DMS114 treated with DMSO at 0.1 percent for 48 hours (cell line): ENCODE data around the gene MSH3.

Experiments used
- DNase-seq: peaks from one replicate; lab custom pipeline; 2025; ENCODE audit not compliant: unreplicated experiment; lab: John Stamatoyannopoulos, UW

Gene MSH3

DNA sequence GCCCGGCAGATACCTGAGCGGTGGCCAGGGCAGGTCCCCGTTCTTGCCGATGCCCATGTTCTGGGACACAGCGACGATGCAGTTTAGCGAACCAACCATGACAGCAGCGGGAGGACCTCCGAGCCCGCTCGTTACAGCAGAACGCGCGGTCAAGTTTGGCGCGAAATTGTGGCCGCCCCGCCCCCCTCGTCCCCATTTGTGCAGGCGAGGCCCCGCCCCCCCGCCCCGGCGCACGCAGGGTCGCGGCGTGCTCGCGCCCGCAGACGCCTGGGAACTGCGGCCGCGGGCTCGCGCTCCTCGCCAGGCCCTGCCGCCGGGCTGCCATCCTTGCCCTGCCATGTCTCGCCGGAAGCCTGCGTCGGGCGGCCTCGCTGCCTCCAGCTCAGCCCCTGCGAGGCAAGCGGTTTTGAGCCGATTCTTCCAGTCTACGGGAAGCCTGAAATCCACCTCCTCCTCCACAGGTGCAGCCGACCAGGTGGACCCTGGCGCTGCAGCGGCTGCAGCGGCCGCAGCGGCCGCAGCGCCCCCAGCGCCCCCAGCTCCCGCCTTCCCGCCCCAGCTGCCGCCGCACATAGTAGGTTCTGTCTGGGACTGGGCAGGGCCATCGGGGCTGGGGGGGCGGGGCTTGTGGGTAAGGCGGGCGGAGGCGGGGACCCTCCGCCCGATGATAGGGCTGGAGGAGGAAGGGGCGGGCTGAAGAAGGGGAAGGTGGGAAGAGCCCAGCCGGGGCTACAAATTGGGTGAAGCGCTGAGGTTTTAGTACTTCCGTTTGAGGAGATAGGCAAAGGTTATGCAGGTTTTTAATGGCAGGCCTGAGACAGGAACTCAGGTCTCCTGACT, at the start of gene MSH3, which contains the start of gene DHFR:
MSH3 (plus strand) TSS at position 262 of the 840 bp plus-strand sequence; CDS start at position 338, 76 bp downstream.
DHFR (minus strand) TSS at position 593 of the 840 bp plus-strand sequence; CDS start at position 99, 494 bp downstream.
- DNase-seq = peak; percentile 88

DNA sequence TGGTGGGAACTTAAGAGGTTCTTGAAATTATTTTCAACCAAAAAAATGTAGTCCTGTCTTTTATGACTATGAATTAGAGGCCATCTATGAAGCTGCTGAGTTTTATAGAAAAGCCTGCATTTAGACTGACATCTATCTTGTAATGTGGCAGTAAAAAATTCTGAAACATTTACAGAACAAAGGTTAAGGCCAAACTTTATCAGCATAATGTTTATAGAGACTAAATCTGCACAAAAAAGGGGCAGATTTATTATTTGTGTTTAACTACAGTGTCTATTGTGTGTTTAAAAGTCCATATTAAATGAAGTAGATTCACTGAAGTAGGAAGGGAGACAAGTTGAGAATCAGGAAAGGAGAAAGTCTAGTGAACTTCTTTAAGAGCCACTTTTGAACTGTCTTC, 47.1 kb upstream of the MSH3 start:
- no peak for DNase-seq

DNA sequence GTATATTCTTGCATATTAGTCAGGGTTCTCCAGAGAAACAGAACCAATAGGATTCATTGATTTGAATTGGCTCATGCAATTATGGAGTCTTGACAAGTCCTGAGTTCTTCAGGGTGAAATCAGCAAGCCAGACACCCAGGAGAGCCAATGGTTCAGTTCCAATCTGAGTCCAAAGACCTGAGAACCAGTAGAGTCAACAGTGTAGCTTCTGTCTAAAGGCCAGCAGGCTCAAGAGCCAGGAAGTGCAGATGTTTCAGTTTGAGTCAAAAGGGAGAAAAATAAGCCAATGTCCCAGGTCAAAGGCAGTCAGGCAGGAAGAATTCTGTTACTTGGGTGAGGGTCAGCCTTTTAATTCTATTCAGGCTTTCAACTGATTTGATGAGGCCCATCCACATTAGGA, 46.6 kb upstream of the MSH3 start:
- DNase-seq = no peak

DNA sequence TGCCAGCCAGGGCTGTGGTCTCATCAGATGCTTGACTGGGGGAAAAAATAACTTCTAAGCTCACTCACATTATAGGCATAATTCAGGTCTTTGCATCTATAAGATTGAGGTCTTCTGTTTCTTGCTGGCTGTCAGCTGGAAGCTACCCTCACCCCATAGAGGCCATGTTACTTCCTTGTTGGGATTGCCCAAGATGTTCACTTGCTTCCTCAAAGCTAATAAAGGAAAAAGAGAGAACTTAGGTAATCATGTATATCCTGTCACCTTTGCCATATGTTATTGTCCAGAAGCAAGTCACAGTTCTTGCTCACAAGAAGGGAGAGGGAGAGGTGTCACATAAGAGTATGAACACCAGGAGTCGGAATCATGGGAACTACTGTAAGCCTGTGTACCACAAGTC, 45.7 kb upstream of the MSH3 start:
- no peak for DNase-seq

DNA sequence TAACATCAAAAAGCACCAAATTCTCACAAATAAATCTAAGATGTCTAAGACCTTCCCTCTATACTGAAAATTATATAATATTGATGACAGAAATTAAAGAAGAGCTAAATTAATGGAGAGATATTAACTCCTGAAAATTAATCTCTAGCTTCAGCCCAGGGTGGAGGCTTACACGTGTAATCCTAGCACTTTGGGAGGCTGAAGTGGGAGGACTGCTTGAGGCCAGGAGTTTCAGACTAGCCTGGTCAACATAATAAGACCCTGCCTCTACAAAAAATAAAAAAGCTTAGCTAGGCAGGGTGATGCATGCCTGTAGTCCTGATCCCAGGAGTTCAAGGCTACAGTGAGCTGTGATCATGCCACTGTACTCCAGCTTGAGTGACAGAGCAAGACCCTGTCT, 44.8 kb upstream of the MSH3 start:
- DNase-seq = no peak

DNA sequence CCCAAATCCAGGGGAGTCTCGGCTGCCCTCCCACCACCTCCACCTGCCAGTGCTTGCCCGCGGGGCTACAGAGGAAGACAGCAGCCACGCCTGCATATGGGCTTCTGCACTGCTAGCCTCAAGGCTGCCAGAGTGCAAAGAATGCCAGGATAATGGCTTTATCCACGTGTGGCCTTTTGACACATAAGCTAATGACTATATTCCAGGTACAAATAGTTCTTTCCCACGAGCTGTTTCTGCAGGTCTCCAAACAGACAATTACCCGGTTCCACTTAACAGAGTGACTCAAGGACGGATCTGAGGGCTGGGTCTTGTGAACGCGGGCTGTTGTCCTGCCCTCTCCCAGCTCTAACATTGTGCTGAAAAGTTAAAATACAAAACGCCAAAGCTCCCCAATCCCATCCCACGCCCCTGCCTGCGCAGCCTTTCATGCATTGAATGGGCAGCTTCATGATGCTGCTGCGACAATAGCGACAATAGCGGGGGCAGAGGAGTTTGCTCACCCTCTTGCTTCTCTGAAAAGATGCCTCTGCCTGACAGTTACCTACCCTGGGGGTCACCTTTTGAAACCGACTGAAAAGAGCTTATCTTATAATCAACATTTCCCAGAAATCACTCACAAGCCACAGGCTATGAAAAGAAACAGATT, 39.1 kb upstream of the MSH3 start:
- DNase-seq = no peak

DNA sequence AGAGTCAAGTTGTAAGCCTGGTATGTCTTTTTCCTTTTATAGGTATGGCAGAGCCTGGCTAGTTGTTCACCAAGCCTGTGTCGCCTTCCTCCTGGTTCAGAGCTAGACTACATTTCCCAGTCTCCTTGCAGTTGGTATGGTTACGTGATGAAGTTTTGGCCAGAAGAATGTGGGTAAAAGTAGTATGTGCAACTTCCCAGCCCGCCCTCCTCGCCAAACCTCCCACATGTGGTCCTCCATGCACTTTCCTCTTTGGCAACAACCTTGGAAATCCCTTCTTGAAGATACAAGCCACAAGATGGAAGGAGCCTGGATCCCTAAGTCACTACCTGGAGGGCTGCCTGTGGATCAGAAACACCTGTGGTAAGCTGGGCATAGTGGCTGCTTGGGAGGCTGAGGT, 36.0 kb upstream of the MSH3 start:
- DNase-seq = no peak

DNA sequence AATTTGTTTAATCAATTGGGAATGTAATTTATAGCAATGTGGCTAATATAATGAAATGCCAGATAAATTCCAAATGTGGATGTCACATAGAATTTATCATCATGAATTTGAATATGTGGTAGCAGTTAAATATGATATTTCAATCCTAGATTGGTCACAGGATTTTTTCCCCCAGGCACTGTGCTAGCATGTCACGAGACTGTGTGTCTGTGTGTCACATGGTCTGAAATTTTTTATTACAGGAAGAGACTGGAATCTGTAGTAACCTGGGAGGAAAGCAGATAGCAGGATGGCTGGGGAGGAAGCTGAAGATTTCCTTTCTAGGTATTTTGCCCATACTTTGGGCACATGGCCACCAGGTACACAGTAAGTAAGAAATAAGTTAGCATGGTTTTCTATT, 35.4 kb upstream of the MSH3 start:
- DNase-seq = no peak

DNA sequence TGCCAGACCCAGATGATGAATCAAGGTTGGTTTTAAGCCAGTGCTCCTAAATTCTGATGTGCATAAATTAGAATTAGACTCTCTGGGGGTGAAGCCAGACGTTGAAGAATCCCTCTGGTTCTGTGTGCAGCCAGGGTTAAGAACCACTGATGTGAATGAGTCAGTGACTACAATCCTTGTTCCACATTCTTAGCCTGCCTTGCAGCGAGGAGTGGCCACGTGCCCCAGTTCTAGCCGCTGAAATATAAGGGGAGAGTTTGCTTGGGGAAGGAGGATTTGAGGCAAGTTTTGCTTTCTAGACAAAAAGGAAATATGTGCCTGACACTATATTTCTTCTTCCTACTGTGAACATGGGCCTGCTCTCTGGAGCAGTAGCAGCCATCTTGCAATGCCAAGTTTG, 34.2 kb upstream of the MSH3 start:
- no peak for DNase-seq

DNA sequence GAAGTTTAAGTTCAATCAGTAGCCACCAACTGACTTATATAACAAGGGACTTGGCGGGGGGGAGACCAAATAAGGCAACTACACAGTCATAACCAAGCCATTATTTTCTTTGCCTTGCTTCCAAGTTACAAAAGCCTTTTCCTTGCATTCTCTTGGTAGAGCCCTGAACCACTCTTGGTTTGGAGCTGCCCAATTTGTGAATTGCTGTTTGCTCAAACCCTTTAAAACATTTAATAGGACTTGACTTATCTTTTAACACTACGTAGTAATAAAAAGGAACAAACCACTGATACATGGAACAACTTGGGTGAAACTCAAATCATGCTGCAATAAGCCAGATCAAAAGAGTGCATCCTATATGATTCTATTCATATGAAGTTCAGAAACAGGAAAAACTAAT, 31.7 kb upstream of the MSH3 start:
- DNase-seq = no peak

DNA sequence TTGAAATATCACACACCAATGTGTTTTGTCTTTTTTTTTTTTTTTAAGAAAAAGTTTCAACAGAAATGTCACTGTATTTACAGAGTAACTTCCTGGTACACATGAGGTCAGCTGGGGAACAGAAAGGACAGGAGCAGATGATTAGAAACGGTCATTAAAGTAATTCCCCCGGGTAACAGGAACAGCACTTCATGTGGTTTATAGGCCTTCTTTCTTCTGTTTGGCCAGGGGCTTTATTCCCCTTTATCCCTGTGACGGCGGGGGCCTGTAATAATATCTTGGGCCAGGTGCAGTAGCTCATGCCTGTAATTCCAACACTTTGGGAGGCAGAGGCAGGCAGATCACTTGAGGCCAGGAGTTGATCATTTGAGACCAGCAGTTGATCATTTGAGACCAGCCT, 30.5 kb upstream of the MSH3 start:
- DNase-seq = no peak

DNA sequence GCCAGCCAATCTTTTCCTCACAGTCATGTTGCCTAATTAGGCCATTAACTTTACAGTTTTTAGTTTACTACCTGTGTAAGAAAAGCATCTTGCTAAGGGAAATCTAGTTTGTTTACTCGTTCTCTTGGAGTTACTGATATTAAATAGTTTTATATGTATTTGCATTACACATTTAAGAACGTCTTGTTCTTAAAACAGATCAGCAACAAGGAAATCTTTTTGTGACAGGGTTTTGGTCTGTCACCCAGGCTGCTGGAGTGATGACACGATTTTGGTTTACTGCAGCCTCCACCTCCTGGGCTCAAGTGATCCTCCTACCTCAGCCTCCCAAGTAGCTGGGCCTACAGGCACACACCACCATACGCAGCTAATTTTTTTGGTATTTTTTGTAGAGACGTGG, 29.2 kb upstream of the MSH3 start:
- DNase-seq = no peak

DNA sequence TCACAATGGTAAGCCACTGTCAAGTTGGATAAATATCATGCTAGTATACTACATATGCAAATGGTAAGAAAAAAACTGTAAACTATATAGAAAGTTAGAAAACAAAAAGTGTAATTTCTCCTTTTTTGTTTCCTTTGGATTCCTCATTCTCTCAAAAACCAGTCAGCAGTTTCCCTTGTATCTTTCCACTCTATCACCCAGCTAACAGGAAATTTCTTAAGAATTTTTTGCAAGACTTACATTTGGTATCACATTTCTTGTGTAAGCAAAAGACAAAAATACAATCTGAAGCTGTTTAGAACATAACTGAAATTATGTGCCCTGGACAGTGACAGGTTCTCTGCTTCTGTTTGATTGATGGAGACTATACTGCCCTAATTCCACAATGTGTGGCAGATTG, 25.2 kb upstream of the MSH3 start:
- no peak for DNase-seq

DNA sequence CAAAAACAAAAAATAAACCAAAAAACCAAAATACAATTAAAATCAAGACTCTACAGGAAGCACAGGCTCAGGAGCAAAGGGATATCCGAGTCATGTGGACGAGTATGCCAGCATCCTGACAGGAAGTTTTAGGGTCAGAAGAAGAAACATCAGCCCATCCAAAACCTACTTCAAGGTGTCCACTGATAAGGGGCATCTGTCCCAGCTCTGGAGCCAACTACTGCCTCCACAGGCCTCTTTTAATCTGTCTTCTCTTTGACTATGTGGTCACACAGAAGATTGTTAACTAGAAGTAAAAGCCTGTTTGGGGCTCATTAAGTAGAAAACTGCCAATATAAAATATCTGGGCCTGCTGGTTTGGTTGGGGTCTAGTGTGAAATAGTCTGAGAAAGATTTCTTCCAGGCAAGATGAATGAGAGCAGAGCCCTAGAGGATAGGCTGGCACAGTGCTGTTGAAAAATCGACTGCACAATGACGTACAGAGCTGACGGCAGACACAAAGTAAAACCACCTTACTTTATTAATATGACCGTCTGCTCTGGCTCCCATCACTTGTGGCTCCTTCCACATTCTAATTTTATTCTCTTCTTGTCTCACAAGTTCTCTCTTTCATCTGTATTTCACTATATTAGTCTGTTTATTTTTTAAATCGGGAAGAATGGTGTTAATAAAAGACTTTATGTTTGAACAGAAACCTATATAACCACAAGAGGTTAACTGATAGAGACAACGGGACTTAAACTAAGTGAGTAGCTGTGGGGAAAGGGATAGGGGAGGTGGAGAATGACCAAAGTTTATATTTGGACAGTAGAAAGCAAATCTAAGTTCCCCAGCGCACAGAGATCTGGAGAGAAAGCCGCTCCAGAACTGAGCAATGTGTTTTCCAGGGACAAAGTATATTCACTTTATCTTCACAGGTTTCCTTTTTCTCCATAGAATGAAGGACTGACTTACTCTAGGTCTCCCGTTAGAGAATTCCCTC, 22.9 kb upstream of the MSH3 start:
- no peak for DNase-seq

DNA sequence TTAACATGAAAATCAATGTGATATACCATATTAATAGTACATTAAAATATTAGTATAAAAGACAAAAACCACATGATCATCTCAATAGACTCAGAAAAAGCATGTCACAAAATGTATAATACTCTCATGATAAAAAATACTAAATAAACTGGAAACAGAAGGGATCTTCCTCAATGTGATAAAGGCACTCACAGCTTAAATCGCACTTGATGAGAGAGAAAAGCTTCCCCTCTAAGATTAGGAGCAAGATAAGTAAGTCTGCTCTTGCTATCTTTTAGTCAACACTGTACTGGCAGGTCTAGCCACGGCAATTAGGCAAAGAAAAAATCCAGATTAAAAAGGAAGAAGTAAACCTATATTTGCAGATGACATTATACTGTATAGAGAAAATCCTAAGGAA, 21.8 kb upstream of the MSH3 start:
- DNase-seq = no peak

DNA sequence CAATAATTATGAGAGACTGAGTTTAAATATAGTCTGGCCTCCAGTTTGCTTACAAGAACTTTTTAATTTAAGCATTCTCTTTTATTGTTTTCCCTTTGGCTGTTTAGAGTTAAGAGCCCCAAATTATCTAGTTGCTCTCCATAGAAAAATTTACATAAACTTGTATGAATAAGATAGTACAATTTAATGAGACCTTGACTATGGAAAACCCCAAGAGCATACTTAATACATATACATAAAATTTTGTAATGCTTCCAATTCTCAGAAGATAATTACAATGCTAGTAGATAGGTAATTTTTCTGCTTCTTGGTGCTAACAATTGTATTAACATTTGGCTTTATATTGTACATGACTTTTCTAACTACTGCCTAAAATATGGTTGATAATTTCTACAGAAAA, 20.3 kb upstream of the MSH3 start:
- no peak for DNase-seq

DNA sequence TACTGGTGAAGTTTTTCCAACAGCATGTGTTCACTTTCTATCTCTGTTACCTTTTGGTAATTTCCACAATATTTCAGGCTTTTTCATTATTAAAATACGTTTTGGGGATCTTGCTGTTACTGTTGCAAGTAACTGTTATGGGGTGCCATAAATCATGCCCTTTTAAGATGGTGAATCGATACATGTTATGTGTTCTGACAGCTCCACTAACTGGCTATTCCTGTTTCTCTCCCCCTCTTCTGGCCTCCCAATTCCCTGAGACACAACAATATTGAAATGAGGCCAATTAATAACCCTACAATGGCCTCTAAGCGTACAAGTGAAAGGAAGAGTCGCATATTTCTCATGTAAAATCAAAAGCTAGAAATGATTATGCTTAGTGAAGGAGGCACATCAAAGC, 13.1 kb upstream of the MSH3 start:
- no peak for DNase-seq

DNA sequence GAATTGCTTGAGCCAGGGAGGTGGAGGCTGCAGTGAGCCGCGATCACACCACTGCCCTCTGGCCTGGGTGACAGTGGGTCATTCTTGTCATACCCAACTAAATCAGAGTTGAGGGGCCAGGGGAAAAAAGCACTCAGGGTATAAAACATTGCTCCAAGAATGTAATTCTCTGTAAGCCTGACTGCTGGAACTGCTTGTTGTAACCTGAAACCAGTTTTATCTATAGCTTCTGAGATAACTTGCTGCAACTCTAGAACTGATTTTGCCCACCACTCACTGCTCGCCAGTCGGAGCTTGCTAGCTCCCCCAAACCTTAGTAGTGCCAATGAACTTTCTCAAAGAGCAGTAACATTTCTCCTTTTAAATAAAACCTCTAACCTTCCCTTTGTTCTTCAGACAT, 9.6 kb upstream of the MSH3 start:
- DNase-seq = no peak

DNA sequence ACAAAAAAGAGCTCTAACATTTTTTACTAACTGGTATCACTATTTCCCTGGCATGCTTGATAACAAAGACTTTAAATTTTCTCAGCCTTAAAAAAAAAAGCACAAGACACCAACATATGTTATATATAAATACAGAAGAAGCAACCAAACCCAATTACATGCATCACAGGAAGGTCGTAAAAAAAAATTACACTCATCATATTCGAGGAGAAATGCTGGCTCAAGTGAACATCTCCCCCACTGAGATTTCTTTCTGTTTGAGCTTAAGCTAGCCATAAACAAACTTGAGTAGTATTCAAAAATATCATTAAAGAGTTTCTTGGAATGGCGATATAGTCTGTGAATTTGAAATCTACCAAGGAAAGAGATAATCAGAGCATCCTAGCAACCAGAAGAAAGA, 7.5 kb upstream of the MSH3 start:
- no peak for DNase-seq

DNA sequence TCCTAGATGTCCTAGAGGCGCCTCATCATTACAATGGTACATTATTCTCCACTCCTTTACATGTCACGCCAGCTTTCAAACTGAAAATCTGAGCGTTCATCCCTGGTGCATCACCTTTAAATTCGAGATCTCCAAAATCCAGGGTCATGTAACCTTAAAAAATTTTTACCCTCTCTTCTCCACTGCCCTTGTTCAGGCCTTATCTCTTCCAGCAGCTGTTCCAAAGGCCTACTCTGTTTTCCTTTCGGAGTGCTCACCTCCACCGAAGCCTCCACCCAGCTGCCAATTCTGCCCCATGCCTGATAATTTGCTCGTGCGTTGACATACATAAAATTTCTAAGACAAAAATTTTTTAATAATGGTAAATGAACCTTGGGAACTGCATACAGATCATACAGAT, 950 bp upstream of the MSH3 start:
- DNase-seq = no peak

DNA sequence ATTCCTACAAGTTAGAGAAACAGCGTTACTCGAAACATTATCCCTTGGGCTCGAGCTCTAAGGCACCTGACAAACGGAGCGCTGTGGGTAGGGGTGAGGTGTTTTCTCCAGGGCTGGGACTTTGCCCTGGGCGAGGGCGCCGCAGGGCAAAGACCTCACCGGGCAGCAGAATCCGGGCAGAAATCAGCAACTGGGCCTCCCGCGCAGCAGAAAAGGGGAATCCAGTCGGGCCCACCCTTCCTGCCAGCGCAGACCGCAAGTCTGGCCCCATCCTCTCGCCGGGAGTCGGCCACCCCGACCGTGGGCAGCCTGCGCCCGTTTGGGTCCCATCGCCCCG, 430 bp upstream of the MSH3 start:
- DNase-seq = no peak
